Adrenal gland (tissue), 5 donors: ENCODE data around the gene SORCS3.

ENCODE experiments used
- CTCF ChIP-seq, 6 experiments: fragments of 450-650 bp in 4 of 6; fragments of 200-600 bp in 2 of 6; sonication (generic) in 1 of 6; IDR thresholded peaks; 1 replicate in 5 of 6; 2 replicates in 1 of 6; pipeline versions ENCODE4 v1.5.1 to v1.8.0; 2016 to 2021; ENCODE audit warnings: antibody characterized with exemption in 6 of 6, mild to moderate bottlenecking in 2 of 6, moderate library complexity in 1 of 6
- POLR2A ChIP-seq, 2 donors: fragments of 450-650 bp; IDR thresholded peaks; one replicate each; pipeline ENCODE4 v1.6.1; 2017; ENCODE audit warnings: antibody characterized with exemption in 2 of 2, mild to moderate bottlenecking in 2 of 2, moderate library complexity in 1 of 2
- donor health status: DM: no; HTN: no; CAD: no.

GRCh38 chr10:104744052-104744451, 103.0 kb downstream of the SORCS3 start:
- no peak for TF ChIP-seq CTCF (IDR thresholded peaks at IDR 0.05)
- TF ChIP-seq POLR2A (IDR thresholded peaks at IDR 0.05), result no peak
